GM12864 (cell line): ENCODE results near the gene NPLOC4.

Source experiments
- DNase-seq: peaks from one replicate; pipeline ENCODE4 v3.0.0-alpha.2; 2011; ENCODE audit warnings: low read depth
- H3K4me3 ChIP-seq: 2 replicates; pipeline ENCODE4 v1.5.1; 2011; ENCODE audit warnings: mild to moderate bottlenecking, low read depth, low read length, control low read depth
- CTCF ChIP-seq: IDR thresholded peaks from 2 replicates; pipeline ENCODE4 v1.5.1; 2011; ENCODE audit warnings: low read depth, mild to moderate bottlenecking, moderate library complexity, low read length, control low read depth, inconsistent platforms; ENCODE audit errors: missing control alignments

Gene NPLOC4

GRCh38 chr17:81549826-81550225 lies 87.1 kb downstream of the NPLOC4 start:
- no peak for TF ChIP-seq CTCF
- no peak overlapping the region for H3K4me3 ChIP-seq
- DNase-seq: no peak

- TF ChIP-seq CTCF: no peak
- DNase-seq: no peak
- no peak overlapping the region for H3K4me3 ChIP-seq
These were observed 87.8 kb downstream of the NPLOC4 start for GRCh38 chr17:81549031-81549557.

DNA sequence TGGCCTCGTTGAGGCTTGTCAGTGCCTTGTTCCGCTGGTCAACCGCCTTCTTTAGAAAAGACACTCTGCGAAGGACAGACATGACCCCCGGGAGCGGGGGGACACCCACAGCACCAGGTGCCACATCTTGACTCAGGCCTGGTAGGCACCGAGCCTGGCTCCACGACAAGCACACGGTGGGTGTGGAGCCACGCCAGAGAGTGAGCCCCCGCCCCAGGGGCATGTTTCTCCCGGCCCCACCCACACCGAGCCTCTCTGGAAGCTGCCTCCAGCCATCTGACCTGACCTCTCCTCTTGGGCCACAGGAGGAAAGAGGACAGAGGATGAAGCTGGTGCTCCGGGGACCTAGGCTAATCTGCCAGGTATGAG lies 89.3 kb downstream of the NPLOC4 start:
- TF ChIP-seq CTCF: no peak
- no peak overlapping the region for H3K4me3 ChIP-seq
- DNase-seq: no peak

- H3K4me3 ChIP-seq: no peak overlapping the region
- DNase-seq: no peak
- no peak for TF ChIP-seq CTCF
These were observed 89.9 kb downstream of the NPLOC4 start for GRCh38 chr17:81546906-81547613.

GRCh38 chr17:81545160-81545949 lies 91.6 kb downstream of the NPLOC4 start:
- H3K4me3 ChIP-seq: no peak overlapping the region
- TF ChIP-seq CTCF: no peak
- no peak for DNase-seq

DNA sequence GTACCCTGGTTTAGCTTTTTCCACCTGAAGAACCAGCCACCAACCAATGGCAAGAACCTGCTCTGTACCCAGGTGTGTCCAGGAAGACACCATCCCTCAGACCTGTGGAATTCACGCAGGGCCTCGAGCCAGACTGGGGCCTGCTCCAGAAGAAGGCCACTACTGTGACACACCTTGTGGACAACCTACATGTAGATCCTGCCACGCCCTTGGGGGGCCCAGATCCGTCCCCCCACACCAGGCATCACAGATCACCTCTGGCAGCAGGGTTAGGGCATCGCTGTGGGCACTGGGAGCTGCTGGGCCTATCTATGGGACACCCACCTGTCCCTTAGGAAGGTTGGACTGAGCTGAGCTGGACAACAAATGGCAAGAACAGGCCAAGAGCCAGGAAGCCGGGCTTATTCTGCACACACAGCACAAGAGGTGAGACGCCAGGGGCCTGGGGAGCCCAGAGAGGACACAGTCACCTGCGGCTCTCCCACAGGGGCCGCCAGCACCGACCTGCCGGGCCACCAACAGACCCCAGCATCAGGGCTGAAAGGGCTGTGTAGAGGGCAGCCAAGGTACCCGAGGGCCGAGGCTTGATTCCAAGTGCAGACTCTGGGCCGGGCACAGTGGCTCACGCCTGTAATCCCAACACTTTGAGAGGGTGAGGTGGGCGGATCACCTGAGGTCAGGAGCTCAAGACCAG lies 92.5 kb downstream of the NPLOC4 start:
- TF ChIP-seq CTCF: no peak
- DNase-seq: no peak
- no peak overlapping the region for H3K4me3 ChIP-seq
